AG09309 (cell line): ENCODE data around the gene NOC4L.
"Not testable (repeated sequence)": the region's sequence is repeated elsewhere in the genome, so short reads cannot be mapped to it uniquely, and the experiment has no call there.

Experiments
- DNase-seq: peaks from one replicate; pipeline ENCODE4 v3.0.0-alpha.2; 2010; ENCODE audit warnings: low read depth
- H3K4me3 ChIP-seq: 2 replicates; pipeline ENCODE4 v1.5.1; 2011; ENCODE audit warnings: mild to moderate bottlenecking, low read depth, low read length, moderate library complexity; ENCODE audit not compliant: control insufficient read depth
- TF ChIP-seq, protein P1 (sequence below): IDR thresholded peaks from 2 replicates; pipeline ENCODE4 v1.5.1; 2011; ENCODE audit warnings: mild to moderate bottlenecking, low read depth, low read length, inconsistent platforms; ENCODE audit not compliant: insufficient read depth, control insufficient read depth; ENCODE audit errors: missing control alignments

NOC4L gene

GRCh38 chr12:132131229-132131628 lies 13.0 kb upstream of the NOC4L start:
- no peak for DNase-seq
- TF ChIP-seq, protein P1, sequence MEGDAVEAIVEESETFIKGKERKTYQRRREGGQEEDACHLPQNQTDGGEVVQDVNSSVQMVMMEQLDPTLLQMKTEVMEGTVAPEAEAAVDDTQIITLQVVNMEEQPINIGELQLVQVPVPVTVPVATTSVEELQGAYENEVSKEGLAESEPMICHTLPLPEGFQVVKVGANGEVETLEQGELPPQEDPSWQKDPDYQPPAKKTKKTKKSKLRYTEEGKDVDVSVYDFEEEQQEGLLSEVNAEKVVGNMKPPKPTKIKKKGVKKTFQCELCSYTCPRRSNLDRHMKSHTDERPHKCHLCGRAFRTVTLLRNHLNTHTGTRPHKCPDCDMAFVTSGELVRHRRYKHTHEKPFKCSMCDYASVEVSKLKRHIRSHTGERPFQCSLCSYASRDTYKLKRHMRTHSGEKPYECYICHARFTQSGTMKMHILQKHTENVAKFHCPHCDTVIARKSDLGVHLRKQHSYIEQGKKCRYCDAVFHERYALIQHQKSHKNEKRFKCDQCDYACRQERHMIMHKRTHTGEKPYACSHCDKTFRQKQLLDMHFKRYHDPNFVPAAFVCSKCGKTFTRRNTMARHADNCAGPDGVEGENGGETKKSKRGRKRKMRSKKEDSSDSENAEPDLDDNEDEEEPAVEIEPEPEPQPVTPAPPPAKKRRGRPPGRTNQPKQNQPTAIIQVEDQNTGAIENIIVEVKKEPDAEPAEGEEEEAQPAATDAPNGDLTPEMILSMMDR: no peak
- no peak overlapping the region for H3K4me3 ChIP-seq

GRCh38 chr12:132131952-132132351 lies 12.3 kb upstream of the NOC4L start:
- TF ChIP-seq, protein P1: no peak
- no peak overlapping the region for H3K4me3 ChIP-seq
- no peak for DNase-seq

DNA sequence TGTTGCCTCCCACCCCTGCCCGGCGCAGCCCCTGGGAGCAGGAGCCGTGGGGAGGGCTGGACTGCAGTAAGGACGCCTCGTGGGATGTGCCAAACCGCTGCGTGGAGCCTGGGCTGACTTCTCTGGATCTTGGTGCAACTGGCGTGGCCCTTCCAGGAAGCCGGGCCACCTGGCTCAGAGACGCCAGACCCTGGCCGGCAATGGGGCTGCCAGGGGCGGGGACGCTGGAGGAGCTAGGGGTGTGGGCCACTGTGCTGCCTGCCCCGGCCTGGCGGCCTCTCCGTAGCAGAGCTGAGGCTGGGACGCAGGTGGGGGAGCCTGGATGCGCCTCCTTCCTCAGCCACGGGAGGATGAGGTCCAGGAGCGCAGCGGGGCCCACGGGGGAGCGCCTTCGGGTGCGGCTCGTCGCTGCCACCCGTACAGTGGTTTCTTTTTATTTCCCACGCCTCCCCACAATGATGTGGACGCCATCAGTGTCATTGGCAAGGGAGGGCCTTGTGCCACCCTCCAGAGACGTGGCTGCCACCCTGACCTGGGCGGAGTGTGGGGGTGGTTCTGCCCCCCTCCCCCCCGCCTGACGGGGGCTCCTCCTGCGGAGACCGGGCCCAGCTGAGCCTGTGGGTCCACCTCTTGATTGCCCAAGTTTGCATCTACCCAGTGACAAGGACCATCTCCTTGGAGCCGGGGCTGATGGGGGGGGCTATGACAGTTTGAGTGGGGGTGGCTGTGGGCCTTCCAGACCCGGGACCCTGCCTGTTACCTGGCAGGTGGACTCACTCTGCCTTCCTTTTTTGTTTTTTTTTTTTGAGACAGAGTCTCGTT lies 11.4 kb upstream of the NOC4L start:
- no peak for DNase-seq
- H3K4me3 ChIP-seq: no peak overlapping the region
- TF ChIP-seq, protein P1: no peak

GRCh38 chr12:132133952-132134652 lies 10.2 kb upstream of the NOC4L start:
- no peak overlapping the region for H3K4me3 ChIP-seq
- TF ChIP-seq, protein P1: no peak
- DNase-seq: no peak

DNA sequence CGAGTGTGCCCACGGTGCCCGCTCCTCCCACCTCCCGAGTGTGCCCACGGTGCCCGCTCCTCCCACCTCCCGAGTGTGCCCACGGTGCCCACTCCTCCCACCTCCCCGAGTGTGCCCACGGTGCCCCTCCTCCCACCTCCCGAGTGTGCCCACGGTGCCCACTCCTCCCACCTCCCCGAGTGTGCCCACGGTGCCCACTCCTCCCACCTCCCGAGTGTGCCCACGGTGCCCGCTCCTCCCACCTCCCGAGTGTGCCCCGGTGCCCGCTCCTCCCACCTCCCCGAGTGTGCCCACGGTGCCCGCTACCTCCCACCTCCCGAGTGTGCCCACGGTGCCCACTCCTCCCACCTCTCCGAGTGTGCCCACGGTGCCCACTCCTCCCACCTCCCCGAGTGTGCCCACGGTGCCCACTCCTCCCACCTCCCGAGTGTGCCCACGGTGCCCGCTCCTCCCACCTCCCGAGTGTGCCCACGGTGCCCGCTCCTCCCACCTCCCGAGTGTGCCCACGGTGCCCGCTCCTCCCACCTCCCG lies 9.5 kb upstream of the NOC4L start:
- H3K4me3 ChIP-seq, DNase-seq: not testable (repeated sequence)

DNA sequence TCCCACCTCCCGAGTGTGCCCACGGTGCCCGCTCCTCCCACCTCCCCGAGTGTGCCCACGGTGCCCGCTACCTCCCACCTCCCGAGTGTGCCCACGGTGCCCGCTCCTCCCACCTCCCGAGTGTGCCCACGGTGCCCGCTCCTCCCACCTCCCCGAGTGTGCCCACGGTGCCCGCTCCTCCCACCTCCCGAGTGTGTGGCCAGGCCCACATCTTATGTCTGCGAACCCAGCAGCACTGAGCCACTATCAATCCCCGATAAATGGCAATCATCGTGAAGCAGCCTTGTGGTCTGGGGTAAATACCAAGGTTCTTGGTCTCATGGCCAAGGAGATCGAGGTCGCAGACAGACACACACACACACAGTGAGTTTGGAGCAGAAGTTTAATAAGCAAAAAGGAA lies 8.0 kb upstream of the NOC4L start:
- DNase-seq, H3K4me3 ChIP-seq: not testable (repeated sequence)

DNA sequence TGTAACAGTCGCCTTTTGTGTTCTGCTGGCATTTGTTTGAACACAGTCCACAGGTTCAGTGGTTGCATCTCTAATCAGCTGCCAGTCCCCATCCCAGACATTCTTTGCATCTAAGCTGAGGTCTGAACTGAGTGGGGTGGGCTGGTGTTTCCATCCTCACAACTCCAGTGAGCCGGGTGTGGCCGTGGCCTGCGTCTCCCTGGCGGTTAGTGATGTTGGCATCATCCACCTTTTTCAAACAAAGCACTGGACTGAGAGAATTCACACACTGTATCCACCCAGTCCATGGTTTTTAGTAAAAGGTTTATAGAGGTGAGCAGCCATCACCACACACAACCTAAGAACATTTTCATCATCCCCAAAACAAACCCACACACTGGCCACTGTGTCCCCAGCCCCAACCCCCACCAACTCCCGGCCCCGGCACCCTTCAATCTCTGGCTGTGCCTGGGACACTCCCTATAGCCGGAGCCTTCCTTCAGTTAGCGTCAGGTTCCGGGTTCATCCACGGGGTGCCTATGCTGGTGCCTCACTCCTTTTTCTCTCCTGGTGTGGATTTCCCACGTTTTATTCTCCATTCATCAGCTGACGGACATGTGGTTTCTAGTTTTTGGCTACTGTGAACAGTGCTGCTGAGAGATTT lies 6.7 kb upstream of the NOC4L start:
- no peak for DNase-seq
- TF ChIP-seq, protein P1: no peak
- no peak overlapping the region for H3K4me3 ChIP-seq
